A673 (cell line): Measurements from ENCODE around the gene TREX2. TPM values are rescaled to one million over a fixed set of nuclear protein-coding genes. Genes with fewer than 3 reads are reported as not detected.
A peak's percentile ranks its signal among the peaks of the same experiment; 100 is the strongest.

ENCODE experiments used
- BruUV-seq: library from RNA; stranded (reverse); fragments of 400-500 nt; replicated peaks from 2 replicates; lab custom pipeline; 2021; lab: Mats Ljungman, UMichigan
- CTCF ChIA-PET: fragments of 300-600 bp; sonication (Branson Sonifier 250); formaldehyde crosslinking; loops from one replicate; lab custom pipeline; 2022; ENCODE audit warnings: antibody characterized with exemption; lab: Charles Lee
- POLR2A ChIA-PET: fragments of 300-600 bp; sonication (Branson Sonifier 250); formaldehyde crosslinking; loops from one replicate; lab custom pipeline; 2022; ENCODE audit warnings: antibody characterized with exemption; ENCODE audit not compliant: low non-redundant PET; lab: Charles Lee
- DNase-seq: peaks from one replicate; pipeline ENCODE4 v3.0.0-alpha.2; 2015; ENCODE audit warnings: low spot score
- H3K27ac ChIP-seq: fragments of 200-600 bp; sonication (generic); 2 replicates; pipeline ENCODE4 v1.5.1; 2016; ENCODE audit warnings: mixed run types, low read depth, mild to moderate bottlenecking, mixed read lengths, antibody characterized with exemption, low read length; ENCODE audit not compliant: poor library complexity, severe bottlenecking
- H3K27me3 ChIP-seq: fragments of 200-600 bp; sonication (generic); replicated peaks from 2 replicates; pipeline ENCODE4 v1.6.1; 2017; ENCODE audit warnings: mixed run types, low read depth, mild to moderate bottlenecking, mixed read lengths, antibody characterized with exemption, low read length; ENCODE audit not compliant: insufficient read depth, poor library complexity
- H3K36me3 ChIP-seq: fragments of 200-600 bp; sonication (generic); 2 replicates; pipeline ENCODE4 v1.6.1; 2016; ENCODE audit warnings: mixed run types, mild to moderate bottlenecking, mixed read lengths, antibody characterized with exemption, low read length; ENCODE audit not compliant: insufficient read depth, poor library complexity, severe bottlenecking
- H3K4me1 ChIP-seq: fragments of 200-600 bp; sonication (generic); 2 replicates; pipeline ENCODE4 v1.6.1; 2017; ENCODE audit warnings: mixed run types, mild to moderate bottlenecking, mixed read lengths, antibody characterized with exemption, low read length; ENCODE audit not compliant: insufficient read depth, poor library complexity, severe bottlenecking
- H3K4me3 ChIP-seq: fragments of 200-600 bp; sonication (generic); 2 replicates; pipeline ENCODE4 v1.5.1; 2016; ENCODE audit warnings: low read depth, mixed run types, mild to moderate bottlenecking, mixed read lengths, low read length; ENCODE audit not compliant: poor library complexity, severe bottlenecking
- H3K9me3 ChIP-seq: fragments of 200-600 bp; sonication (generic); 2 replicates; pipeline ENCODE4 v1.6.1; 2016; ENCODE audit warnings: mixed run types, low read depth, mild to moderate bottlenecking, mixed read lengths, antibody characterized with exemption, low read length; ENCODE audit not compliant: poor library complexity, severe bottlenecking
- CTCF ChIP-seq: fragments of 300-800, 200-600 bp; sonication (generic); conservative IDR thresholded peaks from 2 replicates; pipeline ENCODE4 v1.5.1; 2017; ENCODE audit warnings: low read depth, mild to moderate bottlenecking, antibody characterized with exemption, low read length, moderate library complexity, mixed read lengths
- EZH2 ChIP-seq: fragments of 200-600 bp; sonication (generic); IDR thresholded peaks from 2 replicates; pipeline ENCODE4 v1.6.1; 2017; ENCODE audit warnings: borderline replicate concordance, low read depth, mild to moderate bottlenecking, mixed read lengths, antibody characterized with exemption, low read length; ENCODE audit not compliant: poor library complexity, severe bottlenecking
- intact Hi-C: fragments of 100-400 bp; cut with micrococcal nuclease; formaldehyde crosslinking; loops from one replicate; pipeline ENCODE4 v1.10.0; 2022; ENCODE audit not compliant: unreplicated experiment
- total RNA-seq: library from RNA; stranded (reverse); gene quantifications from 2 replicates; pipeline ENCODE4 v1.2.3, GENCODE V29; 2021

TREX2 gene
- total RNA-seq, 1 experiment from 2014 or later: 0.77 TPM

GRCh38 chrX:153460826-153461225 lies 15.0 kb upstream of the TREX2 start:
- TF ChIP-seq CTCF (peak; percentile 86), EZH2 (no peak)
- peak; percentile 61 for DNase-seq
- Histone ChIP-seq H3K9me3 (no peaks in the 10 kb centered on the region), H3K27me3 (no peaks in the 10 kb centered on the region), H3K27ac (no peak overlapping the region), H3K4me1 (no peaks in the 10 kb centered on the region), H3K4me3 (no peak overlapping the region), H3K36me3 (peaks cover 5% of the 10 kb centered on the region)
- ChIA-PET POLR2A (no interaction called here), CTCF (interaction anchor here (0.6 to 1.5 kb wide), 7 partner anchors 10 to 48 kb away, joined by 4 to 13 read pairs (median 5); partner anchors contain the start of genes BGN, HAUS7 and TREX2)
- BruUV-seq: no TSS peak
- intact Hi-C loops: loop anchor here (2.0 kb wide), 1 partner anchor 46 kb away; no protein-coding TSS in a partner anchor

- Histone ChIP-seq H3K27me3 (no peaks in the 10 kb centered on the region), H3K4me1 (no peaks in the 10 kb centered on the region), H3K4me3 (no peak overlapping the region), H3K9me3 (no peaks in the 10 kb centered on the region), H3K36me3 (peaks cover 2% of the 10 kb centered on the region), H3K27ac (no peak overlapping the region)
- no peak for TF ChIP-seq CTCF
- no peak for TF ChIP-seq EZH2
- intact Hi-C loops: loop anchor here (2.0 kb wide), 1 partner anchor 47 kb away; no protein-coding TSS in a partner anchor
- ChIA-PET CTCF (interaction anchor here (1.5 kb wide), 1 partner anchor 47 kb away, joined by 13 read pairs; no protein-coding TSS in a partner anchor), POLR2A (no interaction called here)
- no TSS peak for BruUV-seq
- no peak for DNase-seq
Observed at GRCh38 chrX:153459986-153460385, 14.1 kb upstream of the TREX2 start.

- Histone ChIP-seq H3K27me3 (no peaks in the 10 kb centered on the region), H3K9me3 (no peaks in the 10 kb centered on the region), H3K4me3 (no peak overlapping the region), H3K4me1 (no peaks in the 10 kb centered on the region), H3K27ac (no peak overlapping the region), H3K36me3 (no peaks in the 10 kb centered on the region)
- intact Hi-C loops: no loop called here
- no peak for TF ChIP-seq EZH2
- no peak for TF ChIP-seq CTCF
- BruUV-seq: no TSS peak
- ChIA-PET POLR2A (no interaction called here), CTCF (no interaction called here)
- DNase-seq: no peak
Observed at GRCh38 chrX:153458476-153458875, 12.6 kb upstream of the TREX2 start.
